Spleen (tissue), 7 donors: Measurements from ENCODE around the gene SYNJ2.

ENCODE experiments used
- CTCF ChIP-seq, 11 experiments: fragments of 200-600 bp in 7 of 11; fragments of 450-650 bp in 4 of 11; sonication (generic) in 4 of 11; IDR thresholded peaks in 8 of 11; conservative IDR thresholded peaks in 3 of 11; 1 replicate in 7 of 11; 2 replicates in 4 of 11; pipeline versions ENCODE4 v1.4.0 to v1.8.0; 2016 to 2021; ENCODE audit warnings: antibody characterized with exemption in 11 of 11, inconsistent platforms in 4 of 11, mild to moderate bottlenecking in 1 of 11
- POLR2A ChIP-seq, 3 donors: fragments of 450-650 bp; IDR thresholded peaks; one replicate each; pipeline ENCODE4 v1.5.1; 2017; ENCODE audit warnings: antibody characterized with exemption in 3 of 3, mild to moderate bottlenecking in 1 of 3
- donor health status: DM: no; HTN: no; CAD: no; lungs with moderate emphysema.
- donor health status: DM: no; HTN: no; CAD: no.
- donor health status: DM: no; HTN: no; CAD: no.

GRCh38 chr6:157987788-157988699 lies 6.4 kb downstream of the SYNJ2 start:
- TF ChIP-seq POLR2A (IDR thresholded peaks at IDR 0.05) (no peak), CTCF (IDR thresholded peaks at IDR 0.05 in 8 of 11, conservative IDR thresholded peaks at IDR 0.05 in 3 of 11) (no peak)
